Activated CD8-positive, alpha-beta memory T cell treated with anti-CD3 and anti-CD28 coated beads for 4 hours (primary cell): Measurements from ENCODE around the gene NUB1.

Source experiments
- DNase-seq, 2 donors: peaks; one replicate each; pipeline ENCODE4 v3.0.0-alpha.2; 2020; ENCODE audit warnings: low read depth in 2 of 2

Gene NUB1

GRCh38 chr7:151345576-151346469 lies 4.2 kb downstream of the NUB1 start:
- no peak for DNase-seq

GRCh38 chr7:151346470-151346769 lies 4.8 kb downstream of the NUB1 start:
- DNase-seq, result no peak

DNA sequence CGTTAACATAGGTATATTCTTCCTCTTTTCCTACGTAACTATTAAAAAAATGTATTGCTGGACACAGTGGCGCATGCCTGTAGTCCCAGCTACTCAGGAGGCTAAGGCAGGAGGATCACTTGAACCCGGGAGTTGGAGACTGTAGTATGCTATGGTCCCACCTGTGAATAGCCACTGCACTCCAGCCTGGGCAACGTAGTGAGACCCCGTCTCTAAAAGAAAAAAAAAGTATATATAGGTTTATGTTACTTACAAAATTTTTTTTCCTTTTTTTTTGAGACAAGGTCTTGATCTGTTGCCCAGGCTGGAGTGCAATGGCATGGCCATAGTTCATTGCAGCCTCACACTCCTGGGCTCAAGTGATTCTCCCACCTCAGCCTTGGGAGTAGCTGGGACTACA lies 5.6 kb downstream of the NUB1 start:
- DNase-seq, result no peak

DNA sequence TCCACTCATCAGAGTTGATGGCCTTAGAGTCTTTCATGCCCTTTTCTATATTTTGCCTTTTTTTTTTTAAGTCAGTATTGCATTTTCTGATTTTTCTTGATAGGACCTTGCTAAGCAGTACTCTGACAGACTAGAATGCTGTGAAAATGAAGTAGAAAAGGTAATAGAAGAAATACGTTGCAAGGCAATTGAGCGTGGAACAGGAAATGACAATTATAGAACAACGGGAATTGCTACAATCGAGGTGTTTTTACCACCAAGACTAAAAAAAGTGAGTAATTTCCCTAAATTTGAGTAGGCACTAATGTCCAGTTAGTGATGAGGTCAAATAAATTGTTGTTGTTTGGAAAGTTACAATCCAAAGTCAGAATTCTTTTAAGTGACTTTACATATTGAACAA lies 7.4 kb downstream of the NUB1 start:
- DNase-seq, result no peak

- no peak for DNase-seq
These were observed 7.9 kb downstream of the NUB1 start for GRCh38 chr7:151349507-151349853.

- DNase-seq, result no peak
These were observed 9.4 kb downstream of the NUB1 start for GRCh38 chr7:151351027-151351426.

- DNase-seq, result peak in 1 of 2 donors; percentile 31
These were observed 10.4 kb downstream of the NUB1 start for GRCh38 chr7:151351967-151352366.

GRCh38 chr7:151352512-151352911 lies 10.9 kb downstream of the NUB1 start:
- DNase-seq, result no peak

DNA sequence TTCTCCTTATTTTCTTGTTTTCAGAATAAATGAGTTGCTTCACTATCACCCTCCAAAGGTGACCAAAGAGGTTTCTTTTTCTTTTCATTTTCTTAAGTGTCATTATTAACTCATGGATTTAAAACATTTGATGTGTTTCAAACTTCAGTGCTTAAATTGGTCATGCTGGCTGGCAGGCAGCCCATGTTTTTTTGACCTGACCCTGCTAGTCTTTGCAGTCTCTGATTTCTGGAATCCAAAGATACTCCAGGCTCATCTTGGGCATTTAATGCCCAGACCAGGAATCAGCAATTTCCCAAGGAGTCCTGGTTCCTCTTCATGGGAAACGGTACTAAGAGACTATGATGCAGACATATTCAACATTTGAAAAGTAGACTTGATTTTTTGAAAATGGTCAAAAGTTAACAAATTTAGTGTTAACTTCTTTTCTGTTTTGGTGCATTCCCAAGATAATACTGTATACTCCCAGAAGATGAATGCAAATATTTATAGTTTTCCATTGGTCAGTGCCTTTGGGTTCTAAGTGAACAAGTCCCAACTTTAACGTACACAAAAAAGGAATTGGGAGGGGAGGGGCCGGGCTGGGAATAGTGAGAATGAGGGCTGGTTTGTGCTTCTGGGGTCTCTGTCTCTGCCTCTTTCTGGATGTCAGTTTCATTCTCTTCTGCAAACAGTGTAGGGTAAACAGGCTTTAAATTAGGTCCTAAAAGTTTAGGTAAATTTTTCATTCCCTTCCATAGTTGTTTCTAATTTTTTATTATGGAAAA lies 19.8 kb downstream of the NUB1 start:
- no peak for DNase-seq

- no peak for DNase-seq
These were observed 21.6 kb downstream of the NUB1 start for GRCh38 chr7:151363182-151363581.

DNA sequence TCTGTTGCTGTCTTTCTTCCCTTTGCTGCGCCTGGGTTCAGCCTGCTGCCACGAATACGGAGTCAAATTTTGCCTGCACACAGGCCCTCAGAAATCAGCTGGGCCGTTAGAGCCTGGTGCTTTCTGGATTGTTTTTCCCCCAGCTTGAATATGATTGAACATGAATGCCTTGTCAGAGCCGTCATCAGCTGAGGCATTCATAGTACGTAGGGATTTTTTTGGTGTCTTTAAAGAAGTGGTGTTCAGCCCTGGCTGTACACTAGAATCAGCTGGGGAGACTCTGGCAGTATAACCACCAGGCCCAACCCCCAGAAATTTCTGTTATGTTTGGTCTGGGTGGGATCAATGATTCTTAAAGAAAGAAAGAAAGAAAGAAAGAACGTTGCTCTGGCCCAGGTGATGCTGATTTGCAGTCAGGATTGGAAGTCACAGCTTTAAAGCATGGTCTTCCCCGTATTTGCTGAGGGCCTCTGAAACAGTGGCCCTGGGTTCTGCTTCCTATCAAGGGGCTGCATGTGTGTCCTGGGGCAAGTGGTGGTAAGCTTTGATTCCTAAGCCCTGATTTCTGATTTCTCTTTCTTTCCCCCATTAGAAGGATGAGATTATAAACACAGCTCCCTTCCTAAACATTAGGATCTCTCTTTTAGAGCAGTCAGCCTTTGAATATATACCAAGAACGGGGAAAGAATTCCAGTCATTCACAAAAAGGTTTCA lies 24.7 kb downstream of the NUB1 start:
- DNase-seq, result no peak

GRCh38 chr7:151366880-151367222 lies 25.2 kb downstream of the NUB1 start:
- no peak for DNase-seq

DNA sequence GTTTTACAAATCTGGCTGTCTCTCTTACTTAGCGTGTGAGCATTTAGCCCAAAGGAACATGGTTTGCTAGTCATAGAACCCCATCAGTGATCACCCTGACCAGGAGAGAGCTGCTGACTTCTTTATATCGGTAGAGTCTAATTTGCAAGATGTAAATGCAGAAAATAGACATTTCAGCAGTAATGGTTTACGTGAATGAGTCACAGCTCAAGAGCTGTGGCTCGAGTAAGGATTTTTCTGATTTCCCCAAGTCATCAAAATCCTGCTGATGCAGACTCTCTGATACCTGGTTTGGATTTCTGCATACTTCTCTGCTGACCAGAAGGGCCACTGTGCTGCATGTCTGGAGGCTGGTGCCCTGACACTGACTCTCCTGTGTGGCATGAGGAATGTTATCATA lies 25.7 kb downstream of the NUB1 start:
- no peak for DNase-seq

GRCh38 chr7:151368136-151368571 lies 26.5 kb downstream of the NUB1 start:
- peak; percentile 48 to 50 for DNase-seq

- DNase-seq, result no peak
These were observed 29.7 kb downstream of the NUB1 start for GRCh38 chr7:151371266-151371665.

DNA sequence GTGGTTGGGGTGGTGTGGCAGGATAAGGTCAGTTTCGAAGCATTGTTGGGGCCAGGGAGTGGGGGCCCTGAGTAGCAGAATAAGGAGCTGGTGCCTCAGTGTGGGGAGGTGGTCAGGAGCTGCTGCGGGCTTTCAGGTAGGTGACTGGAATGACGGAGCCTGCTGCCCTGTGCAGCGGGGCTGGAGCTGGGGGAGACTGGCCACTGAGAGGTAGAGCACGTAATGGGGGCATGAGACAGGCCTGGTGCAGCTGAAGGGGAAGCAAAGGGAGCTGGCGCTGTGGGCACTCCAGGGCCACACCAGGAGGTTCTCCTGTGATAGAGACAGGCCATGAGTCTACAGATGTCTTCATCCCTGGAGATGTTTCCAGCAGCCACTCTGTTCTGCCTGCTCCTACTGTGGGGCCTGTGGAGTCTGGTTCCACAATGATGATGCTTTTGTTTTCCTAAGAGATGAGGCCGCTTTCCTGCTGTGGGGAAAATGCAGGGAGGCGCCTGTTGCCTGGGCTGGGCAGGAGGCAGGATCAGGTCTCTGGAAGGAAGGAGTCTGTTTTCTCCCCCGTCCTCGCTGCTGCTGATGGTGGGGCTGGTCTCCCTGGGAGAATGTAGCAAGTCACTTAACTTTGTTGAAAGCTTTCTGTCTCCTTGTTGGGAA lies 31.1 kb downstream of the NUB1 start:
- no peak for DNase-seq

DNA sequence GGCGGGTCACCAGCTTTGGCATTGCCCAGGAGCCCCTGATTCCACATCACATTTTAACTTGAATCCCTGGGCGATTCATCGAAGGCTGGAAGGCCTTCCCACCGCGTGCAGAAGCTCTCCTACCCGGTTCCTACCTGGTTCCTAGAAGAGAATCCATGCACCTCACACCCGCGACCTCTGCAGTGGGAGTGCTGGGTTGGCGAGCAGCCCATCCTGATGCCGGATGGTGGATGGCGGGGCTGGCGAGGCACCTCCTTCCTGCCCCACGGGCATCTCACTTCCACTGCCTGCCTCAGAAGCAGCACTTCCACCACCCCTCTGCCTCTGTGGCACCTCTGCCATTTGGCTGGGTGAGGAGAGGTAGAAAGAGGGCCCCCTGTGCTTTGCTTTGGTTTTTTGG lies 32.0 kb downstream of the NUB1 start:
- no peak for DNase-seq

DNA sequence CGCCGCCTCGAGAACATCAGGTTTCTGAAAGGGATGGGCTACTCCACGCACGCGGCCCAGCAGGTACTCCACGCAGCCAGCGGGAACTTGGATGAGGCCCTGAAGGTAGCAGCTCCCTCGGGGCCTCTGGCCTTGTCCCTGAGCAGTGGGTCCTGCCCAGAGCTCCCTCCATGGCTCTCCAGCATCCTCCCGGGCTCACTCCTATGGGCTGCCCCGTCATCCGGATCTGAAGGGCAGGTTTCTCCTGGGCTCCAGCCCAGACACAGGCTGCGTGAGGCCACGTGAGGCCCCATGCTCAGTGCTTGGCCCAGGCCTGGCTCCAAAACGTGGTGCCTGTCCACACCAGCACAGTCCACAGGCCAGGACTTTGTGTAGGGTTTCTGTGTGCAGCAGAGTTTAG lies 32.5 kb downstream of the NUB1 start:
- no peak for DNase-seq

GRCh38 chr7:151374726-151375125 lies 33.1 kb downstream of the NUB1 start:
- no peak for DNase-seq

GRCh38 chr7:151375530-151376217 lies 34.1 kb downstream of the NUB1 start:
- DNase-seq, result no peak

DNA sequence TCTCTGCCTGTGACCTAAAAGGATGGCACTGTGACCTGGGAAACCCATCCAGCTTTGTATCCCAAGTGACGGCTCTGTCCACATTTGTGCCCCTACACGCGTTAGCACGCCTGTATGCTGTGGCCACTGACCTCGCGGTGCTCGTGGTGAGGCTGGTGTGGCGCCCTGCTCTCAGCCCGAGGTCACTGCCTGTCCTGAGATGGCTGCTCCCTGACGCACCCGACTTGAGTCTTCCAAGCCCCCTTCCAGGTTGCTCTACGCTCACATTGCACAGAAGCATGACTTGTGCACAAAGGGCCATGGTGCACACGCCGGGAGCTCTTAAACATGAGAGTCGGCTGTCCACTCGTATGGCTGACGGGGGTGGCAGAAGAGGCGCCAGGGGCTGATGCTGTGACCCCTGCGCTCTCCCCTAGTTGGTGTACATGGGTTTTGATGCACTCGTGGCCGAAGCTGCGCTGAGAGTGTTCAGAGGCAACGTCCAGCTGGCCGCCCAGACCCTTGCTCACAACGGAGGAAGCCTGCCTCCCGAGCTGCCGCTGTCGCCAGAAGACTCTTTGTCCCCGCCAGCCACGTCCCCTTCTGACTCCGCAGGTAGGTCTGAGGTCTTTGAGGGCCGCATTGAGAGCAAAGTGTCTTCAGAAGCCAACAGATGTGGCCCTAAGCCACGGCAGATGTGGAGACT lies 34.7 kb downstream of the NUB1 start:
- no peak for DNase-seq
